Right lobe of liver (tissue), 4 donors: Measurements from ENCODE around the gene KCNN2.

Source experiments
- POLR2A ChIP-seq: fragments of 450-650 bp; IDR thresholded peaks from one replicate; pipeline ENCODE4 v1.6.1; 2017; ENCODE audit warnings: antibody characterized with exemption, mild to moderate bottlenecking
- TF ChIP-seq, protein P1 (sequence below), 4 donors: fragments of 200-600 bp in 3 of 4; fragments of 450-650 bp in 1 of 4; IDR thresholded peaks; one replicate each; pipeline versions ENCODE4 v1.5.1 to v1.8.0; 2016 to 2022; ENCODE audit warnings: antibody characterized with exemption in 4 of 4, mild to moderate bottlenecking in 2 of 4
- donor health status: DM: no; HTN: no; CAD: no.
- donor health status: DM: no; HTN: no; CAD: no.
- donor health status: DM: no; HTN: yes; CAD: no.

DNA sequence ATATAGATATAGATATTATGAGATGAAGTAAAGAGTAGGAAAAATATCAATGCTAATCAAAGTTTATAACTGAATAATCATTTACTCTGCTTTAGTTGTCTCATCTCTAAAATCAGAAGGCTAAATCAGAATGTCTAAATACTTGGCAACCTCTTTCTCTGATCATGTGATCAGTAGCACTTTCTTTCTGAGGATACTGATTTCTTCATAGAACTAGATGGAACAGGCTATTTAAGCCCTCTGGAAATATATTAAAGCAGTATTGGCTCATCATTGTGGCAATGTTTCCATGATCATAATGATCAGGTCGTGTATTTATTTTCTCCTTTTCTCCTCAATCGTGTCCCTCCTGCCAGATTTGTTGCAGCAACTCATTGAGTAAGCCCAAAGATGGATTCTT lies 109.7 kb downstream of the KCNN2 start:
- TF ChIP-seq, protein P1, sequence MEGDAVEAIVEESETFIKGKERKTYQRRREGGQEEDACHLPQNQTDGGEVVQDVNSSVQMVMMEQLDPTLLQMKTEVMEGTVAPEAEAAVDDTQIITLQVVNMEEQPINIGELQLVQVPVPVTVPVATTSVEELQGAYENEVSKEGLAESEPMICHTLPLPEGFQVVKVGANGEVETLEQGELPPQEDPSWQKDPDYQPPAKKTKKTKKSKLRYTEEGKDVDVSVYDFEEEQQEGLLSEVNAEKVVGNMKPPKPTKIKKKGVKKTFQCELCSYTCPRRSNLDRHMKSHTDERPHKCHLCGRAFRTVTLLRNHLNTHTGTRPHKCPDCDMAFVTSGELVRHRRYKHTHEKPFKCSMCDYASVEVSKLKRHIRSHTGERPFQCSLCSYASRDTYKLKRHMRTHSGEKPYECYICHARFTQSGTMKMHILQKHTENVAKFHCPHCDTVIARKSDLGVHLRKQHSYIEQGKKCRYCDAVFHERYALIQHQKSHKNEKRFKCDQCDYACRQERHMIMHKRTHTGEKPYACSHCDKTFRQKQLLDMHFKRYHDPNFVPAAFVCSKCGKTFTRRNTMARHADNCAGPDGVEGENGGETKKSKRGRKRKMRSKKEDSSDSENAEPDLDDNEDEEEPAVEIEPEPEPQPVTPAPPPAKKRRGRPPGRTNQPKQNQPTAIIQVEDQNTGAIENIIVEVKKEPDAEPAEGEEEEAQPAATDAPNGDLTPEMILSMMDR (IDR thresholded peaks at IDR 0.05), result no peak
- TF ChIP-seq POLR2A, result no peak
